ENCODE measurements around the gene SOHLH1.

The SOHLH1 gene

GRCh38 chr9:135741276-135742219 is 42.3 kb upstream of the SOHLH1 start:
- no peaks in the 10 kb centered on the region for H3K4me1 ChIP-seq (ENCODE audit: low read length)
- H3K27ac ChIP-seq (ENCODE audit: low read length) = no peak overlapping the region
- TF ChIP-seq EZH2 (optimal IDR thresholded peaks at IDR 0.05; ENCODE audit: low read depth, low read length) = no peak
- no peak for TF ChIP-seq EZH2phosphoT487 (IDR thresholded peaks at IDR 0.05; ENCODE audit: low read length)
- no peak for TF ChIP-seq CTCF (IDR thresholded peaks at IDR 0.05; ENCODE audit: low read length)
- no peak overlapping the region for H2AFZ ChIP-seq (ENCODE audit: low read length)
- H3K36me3 ChIP-seq (replicated peaks; ENCODE audit: insufficient read depth, low read length) = no peaks in the 10 kb centered on the region
- H3K79me2 ChIP-seq (ENCODE audit: low read length) = no peaks in the 10 kb centered on the region
- H3K27me3 ChIP-seq (replicated peaks; ENCODE audit: insufficient read depth, low read length) = peaks cover 90% of the 10 kb centered on the region
- H4K20me1 ChIP-seq (ENCODE audit: insufficient read depth, low read length) = no peaks in the 10 kb centered on the region
- no peaks in the 10 kb centered on the region for H3F3A ChIP-seq (ENCODE audit: insufficient read depth, low read length)
- H3K4me3 ChIP-seq (ENCODE audit: low read length) = no peak overlapping the region
- no peak overlapping the region for H3K4me2 ChIP-seq (ENCODE audit: low read depth, low read length)
- no peaks in the 10 kb centered on the region for H3K9me3 ChIP-seq (replicated peaks; ENCODE audit: insufficient read depth, low read length)
- no peak for DNase-seq
- H3K9ac ChIP-seq (ENCODE audit: low read length) = no peak overlapping the region
- no peaks in the 10 kb centered on the region for H3K9me2 ChIP-seq (replicated peaks; ENCODE audit: insufficient read depth, low read length)

- H3K9me2 ChIP-seq (replicated peaks; ENCODE audit: insufficient read depth, low read length) = no peaks in the 10 kb centered on the region
- no peak overlapping the region for H3K4me3 ChIP-seq (ENCODE audit: low read length)
- no peak for TF ChIP-seq EZH2 (optimal IDR thresholded peaks at IDR 0.05; ENCODE audit: low read depth, low read length)
- no peak for TF ChIP-seq EZH2phosphoT487 (IDR thresholded peaks at IDR 0.05; ENCODE audit: low read length)
- no peak for TF ChIP-seq CTCF (IDR thresholded peaks at IDR 0.05; ENCODE audit: low read length)
- H3F3A ChIP-seq (ENCODE audit: insufficient read depth, low read length) = no peaks in the 10 kb centered on the region
- no peaks in the 10 kb centered on the region for H4K20me1 ChIP-seq (ENCODE audit: insufficient read depth, low read length)
- no peak for DNase-seq
- peaks cover 86% of the 10 kb centered on the region for H3K27me3 ChIP-seq (replicated peaks; ENCODE audit: insufficient read depth, low read length)
- H3K9ac ChIP-seq (ENCODE audit: low read length) = no peak overlapping the region
- H3K4me1 ChIP-seq (ENCODE audit: low read length) = no peaks in the 10 kb centered on the region
- no peak overlapping the region for H2AFZ ChIP-seq (ENCODE audit: low read length)
- H3K36me3 ChIP-seq (replicated peaks; ENCODE audit: insufficient read depth, low read length) = no peaks in the 10 kb centered on the region
- no peak overlapping the region for H3K27ac ChIP-seq (ENCODE audit: low read length)
- H3K9me3 ChIP-seq (replicated peaks; ENCODE audit: insufficient read depth, low read length) = no peaks in the 10 kb centered on the region
- H3K79me2 ChIP-seq (ENCODE audit: low read length) = no peaks in the 10 kb centered on the region
- no peak overlapping the region for H3K4me2 ChIP-seq (ENCODE audit: low read depth, low read length)
Observed at GRCh38 chr9:135739271-135740220, 40.3 kb upstream of the SOHLH1 start.

DNA sequence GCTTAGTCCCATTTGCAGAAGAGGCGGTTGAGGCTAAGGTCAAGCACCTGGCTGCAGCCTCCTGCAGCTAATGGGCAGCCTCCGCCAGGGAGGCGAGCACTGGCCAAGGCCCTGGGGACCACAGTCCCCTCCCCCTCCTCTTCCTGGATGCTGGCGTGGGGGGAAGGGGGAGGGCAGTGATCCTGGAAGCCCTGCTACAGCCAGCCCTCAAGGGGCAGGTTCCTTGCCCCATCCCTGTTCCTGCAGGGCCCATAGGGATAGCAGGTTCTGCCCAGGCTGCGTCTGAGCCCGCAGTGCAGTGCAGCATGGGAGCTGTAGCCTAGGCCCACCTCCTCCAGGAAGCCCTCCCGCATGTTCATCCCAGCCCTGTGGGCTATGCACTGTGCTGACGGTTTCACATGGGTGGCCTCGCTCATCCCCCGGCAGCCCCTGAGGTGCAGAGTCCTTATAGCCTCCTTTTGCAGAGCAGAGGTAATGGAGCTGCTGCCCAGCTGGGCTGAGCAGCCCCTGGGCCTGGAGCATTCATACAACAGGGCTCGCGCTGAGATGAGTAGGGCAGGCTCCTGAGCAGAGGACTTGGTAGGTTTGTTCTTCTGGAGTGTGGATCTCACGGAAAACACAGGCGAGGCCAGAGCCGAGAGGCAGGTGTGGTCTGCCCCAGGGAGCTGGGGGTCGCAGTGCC is 38.7 kb upstream of the SOHLH1 start:
- no peaks in the 10 kb centered on the region for H4K20me1 ChIP-seq (ENCODE audit: insufficient read depth, low read length)
- H3K27me3 ChIP-seq (replicated peaks; ENCODE audit: insufficient read depth, low read length) = peaks cover 82% of the 10 kb centered on the region
- no peak for DNase-seq
- H3K79me2 ChIP-seq (ENCODE audit: low read length) = no peaks in the 10 kb centered on the region
- no peak overlapping the region for H3K4me2 ChIP-seq (ENCODE audit: low read depth, low read length)
- no peaks in the 10 kb centered on the region for H3K9me2 ChIP-seq (replicated peaks; ENCODE audit: insufficient read depth, low read length)
- H3K9ac ChIP-seq (ENCODE audit: low read length) = no peak overlapping the region
- H3K36me3 ChIP-seq (replicated peaks; ENCODE audit: insufficient read depth, low read length) = no peaks in the 10 kb centered on the region
- no peaks in the 10 kb centered on the region for H3F3A ChIP-seq (ENCODE audit: insufficient read depth, low read length)
- no peaks in the 10 kb centered on the region for H3K4me1 ChIP-seq (ENCODE audit: low read length)
- TF ChIP-seq EZH2 (optimal IDR thresholded peaks at IDR 0.05; ENCODE audit: low read depth, low read length) = no peak
- TF ChIP-seq CTCF (IDR thresholded peaks at IDR 0.05; ENCODE audit: low read length) = no peak
- no peak for TF ChIP-seq EZH2phosphoT487 (IDR thresholded peaks at IDR 0.05; ENCODE audit: low read length)
- no peak overlapping the region for H3K27ac ChIP-seq (ENCODE audit: low read length)
- H3K4me3 ChIP-seq (ENCODE audit: low read length) = no peak overlapping the region
- H2AFZ ChIP-seq (ENCODE audit: low read length) = no peak overlapping the region
- no peaks in the 10 kb centered on the region for H3K9me3 ChIP-seq (replicated peaks; ENCODE audit: insufficient read depth, low read length)
